Endothelial cell of umbilical vein (primary cell): ENCODE results near the gene MRM1. TPM values are rescaled to one million over a fixed set of nuclear protein-coding genes. Genes with fewer than 3 reads are reported as not detected.

Experiments
- BruUV-seq: library from RNA; stranded (reverse); fragments of 400-500 nt; replicated peaks from 2 replicates; lab custom pipeline; 2021; lab: Mats Ljungman, UMichigan
- CTCF ChIA-PET: fragments of 300-600, 350-600 bp; sonication (Branson Sonifier 250); formaldehyde crosslinking; loops from one replicate; lab custom pipeline; 2021; ENCODE audit warnings: antibody characterized with exemption, inconsistent platforms; lab: Charles Lee
- POLR2A ChIA-PET: fragments of 300-600, 350-600 bp; sonication (Branson Sonifier 250); formaldehyde crosslinking; loops from one replicate; lab custom pipeline; 2021; ENCODE audit warnings: antibody characterized with exemption, inconsistent platforms; lab: Charles Lee
- DNase-seq: peaks from one replicate; pipeline ENCODE4 v3.0.0-alpha.2; 2011; ENCODE audit warnings: low read depth, low spot score
- FAIRE-seq: peaks from 2 replicates; lab custom pipeline; 2011; peaks lifted over from hg19 to GRCh38; lab: Jason Lieb, UNC
- H2AFZ ChIP-seq: 2 replicates; pipeline ENCODE4 v1.6.0; 2012; ENCODE audit warnings: low read depth, low read length, control low read depth, inconsistent platforms
- H3K27ac ChIP-seq: 2 replicates; pipeline ENCODE4 v1.5.1; 2011; ENCODE audit warnings: low read depth, mild to moderate bottlenecking, control low read depth, low read length, moderate library complexity; ENCODE audit not compliant: insufficient read depth
- H3K27me3 ChIP-seq, 2 experiments: 2 replicates each; pipeline versions ENCODE4 v1.6.0 to v1.6.1; 2011; ENCODE audit warnings: low read length in 2 of 2, mixed read lengths in 1 of 2; ENCODE audit not compliant: control insufficient read depth in 2 of 2, insufficient read depth in 2 of 2
- H3K36me3 ChIP-seq, 2 experiments: 2 replicates in 1 of 2; 3 replicates in 1 of 2; pipeline ENCODE4 v1.5.1; 2011; ENCODE audit warnings: low read length in 2 of 2, mild to moderate bottlenecking in 1 of 2, moderate library complexity in 1 of 2; ENCODE audit not compliant: control insufficient read depth in 2 of 2, insufficient read depth in 2 of 2; ENCODE audit errors: extremely low read depth in 1 of 2
- H3K4me1 ChIP-seq: 3 replicates; pipeline ENCODE4 v1.5.1; 2011; ENCODE audit warnings: mild to moderate bottlenecking, low read length; ENCODE audit not compliant: control insufficient read depth, insufficient read depth; ENCODE audit errors: extremely low read depth
- H3K4me2 ChIP-seq: 2 replicates; pipeline ENCODE4 v1.6.1; 2011; ENCODE audit warnings: low read length, control low read depth, mixed read lengths; ENCODE audit not compliant: insufficient read depth
- H3K4me3 ChIP-seq, 3 experiments: fragments of 200-600 bp in 1 of 3; sonication (generic), shearing (Covaris generic) in 1 of 3; replicated peaks in 1 of 3; 2 replicates each; pipeline ENCODE4 v1.5.1; 2011 to 2016; ENCODE audit warnings: control low read depth in 3 of 3, low read length in 3 of 3, mild to moderate bottlenecking in 2 of 3, inconsistent platforms in 1 of 3, low read depth in 1 of 3, moderate library complexity in 1 of 3; ENCODE audit not compliant: insufficient read depth in 1 of 3
- H3K79me2 ChIP-seq: 2 replicates; pipeline ENCODE4 v1.6.0; 2012; ENCODE audit warnings: low read length, inconsistent platforms; ENCODE audit not compliant: control insufficient read depth, insufficient read depth
- H3K9ac ChIP-seq: replicated peaks from 2 replicates; pipeline ENCODE3; 2011; ENCODE audit warnings: low read length, control low read depth; ENCODE audit not compliant: insufficient read depth; ENCODE audit errors: extremely low read depth
- H3K9me1 ChIP-seq: replicated peaks from 3 replicates; pipeline ENCODE4 v1.6.0; 2011; ENCODE audit warnings: mild to moderate bottlenecking, low read length; ENCODE audit not compliant: control insufficient read depth, insufficient read depth; ENCODE audit errors: extremely low read depth
- H3K9me3 ChIP-seq: replicated peaks from 2 replicates; pipeline ENCODE4 v1.5.1; 2012; ENCODE audit warnings: low read length, inconsistent platforms; ENCODE audit not compliant: control insufficient read depth, insufficient read depth
- H4K20me1 ChIP-seq: replicated peaks from 2 replicates; pipeline ENCODE3; 2011; ENCODE audit warnings: mild to moderate bottlenecking, low read length; ENCODE audit not compliant: control insufficient read depth, insufficient read depth; ENCODE audit errors: extremely low read depth
- EZH2 ChIP-seq: IDR thresholded peaks from 2 replicates; pipeline ENCODE4 v1.6.1; 2012; ENCODE audit warnings: borderline replicate concordance, low read depth, mild to moderate bottlenecking, moderate library complexity, low read length, inconsistent platforms; ENCODE audit not compliant: severe bottlenecking
- FOS ChIP-seq: IDR thresholded peaks from 2 replicates; pipeline ENCODE4 v1.6.1; 2011; ENCODE audit warnings: mild to moderate bottlenecking, low read length, moderate library complexity, borderline replicate concordance; ENCODE audit not compliant: insufficient read depth
- GATA2 ChIP-seq: IDR thresholded peaks from 2 replicates; pipeline ENCODE4 v1.7.0; 2011; ENCODE audit warnings: low read depth, mild to moderate bottlenecking, moderate library complexity, mixed read lengths, low read length; ENCODE audit not compliant: insufficient read length, insufficient read depth
- JUN ChIP-seq: IDR thresholded peaks from 2 replicates; pipeline ENCODE4 v1.6.1; 2011; ENCODE audit warnings: borderline replicate concordance, low read depth; ENCODE audit not compliant: insufficient read length, insufficient read depth
- MYC ChIP-seq: IDR thresholded peaks from one replicate; pipeline ENCODE4 v1.6.1; 2011; ENCODE audit warnings: mild to moderate bottlenecking, low read depth, low read length
- POLR2A ChIP-seq: IDR thresholded peaks from 2 replicates; pipeline ENCODE4 v1.6.1; 2012; ENCODE audit warnings: low read depth, mild to moderate bottlenecking, control low read depth, low read length
- POLR2AphosphoS5 ChIP-seq: IDR thresholded peaks from 2 replicates; pipeline ENCODE4 v1.6.1; 2012; ENCODE audit warnings: low read depth, mild to moderate bottlenecking, control low read depth, low read length, moderate library complexity; ENCODE audit not compliant: insufficient read depth
- dilution Hi-C: fragments of 300-500 bp; cut with MboI; formaldehyde crosslinking; loops from one replicate; pipeline ENCODE4 v1.15.0; 2019; ENCODE audit warnings: low sequenced_read_pairs; ENCODE audit not compliant: extremely low pct_ligation_motif_present
- intact Hi-C: fragments of 100-400 bp; cut with micrococcal nuclease; formaldehyde crosslinking; loops from one replicate; pipeline ENCODE4 v1.10.0; 2022
- polyA plus RNA-seq, 4 experiments: library from polyadenylated mRNA; depleted of rRNA in 3 of 4; stranded (reverse) in 3 of 4; unstranded in 1 of 4; fragments of >200 nt; gene quantifications; 2 replicates each; pipeline versions ENCODE4 v1.2.1 to v1.2.3, GENCODE V29; 2011 to 2012; ENCODE audit warnings: missing spikeins in 1 of 4
- total RNA-seq: library from RNA; stranded (reverse); gene quantifications from 2 replicates; pipeline ENCODE4 v1.2.3, GENCODE V29; 2021
- TF ChIP-seq, protein P1 (sequence below), 2 donors: IDR thresholded peaks; 1 replicate in 1 of 2; 2 replicates in 1 of 2; pipeline ENCODE4 v1.5.1; 2011; ENCODE audit warnings: low read length in 2 of 2, mild to moderate bottlenecking in 2 of 2, moderate library complexity in 2 of 2, control low read depth in 1 of 2, inconsistent platforms in 1 of 2, low read depth in 1 of 2; ENCODE audit not compliant: insufficient read depth in 1 of 2; ENCODE audit errors: extremely low read depth in 1 of 2
- TF ChIP-seq, protein P2 (sequence below): IDR thresholded peaks from 2 replicates; pipeline ENCODE4 v1.6.1; 2011; ENCODE audit not compliant: insufficient read depth, insufficient read length

Gene MRM1
- total and polyA plus RNA-seq, 2 donors (not counting 3 experiments of a cell fraction or from before 2014, with no cell fraction given): 3.7 to 5.9 TPM

DNA sequence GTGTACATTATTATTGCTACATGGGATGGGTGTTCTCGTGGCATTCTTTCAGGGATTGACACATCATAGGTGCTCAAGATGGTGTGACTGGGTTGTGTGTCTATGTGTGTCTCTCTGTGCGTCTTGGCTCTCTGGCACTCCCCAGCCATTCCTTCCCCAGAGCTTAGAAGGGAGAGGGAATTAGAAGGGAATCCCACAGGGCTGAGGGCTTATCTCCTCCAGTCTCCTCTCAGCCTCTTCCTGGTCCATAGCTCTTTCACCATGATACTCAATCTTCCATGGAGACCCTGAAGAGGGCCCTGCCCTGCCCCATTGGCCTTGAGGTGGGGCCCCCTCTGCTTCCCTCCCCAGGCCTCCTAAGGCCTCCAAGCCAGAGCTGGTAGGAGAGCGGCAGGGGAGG, 52.0 kb downstream of the MRM1 start:
- H4K20me1 ChIP-seq: no peaks in the 10 kb centered on the region
- no peaks in the 10 kb centered on the region for H3K4me1 ChIP-seq
- FAIRE-seq (no peak), DNase-seq (no peak)
- peaks cover 16 to 22% of the 10 kb centered on the region in 2 experiments for H3K27me3 ChIP-seq
- ChIA-PET POLR2A (no interaction called here), CTCF (no interaction called here)
- H3K9me1 ChIP-seq: no peaks in the 10 kb centered on the region
- intact Hi-C loops (no loop called here), dilution Hi-C loops (loop anchor here (25.0 kb wide), 1 partner anchor 409 kb away; no protein-coding TSS in a partner anchor)
- TF ChIP-seq, protein P1, sequence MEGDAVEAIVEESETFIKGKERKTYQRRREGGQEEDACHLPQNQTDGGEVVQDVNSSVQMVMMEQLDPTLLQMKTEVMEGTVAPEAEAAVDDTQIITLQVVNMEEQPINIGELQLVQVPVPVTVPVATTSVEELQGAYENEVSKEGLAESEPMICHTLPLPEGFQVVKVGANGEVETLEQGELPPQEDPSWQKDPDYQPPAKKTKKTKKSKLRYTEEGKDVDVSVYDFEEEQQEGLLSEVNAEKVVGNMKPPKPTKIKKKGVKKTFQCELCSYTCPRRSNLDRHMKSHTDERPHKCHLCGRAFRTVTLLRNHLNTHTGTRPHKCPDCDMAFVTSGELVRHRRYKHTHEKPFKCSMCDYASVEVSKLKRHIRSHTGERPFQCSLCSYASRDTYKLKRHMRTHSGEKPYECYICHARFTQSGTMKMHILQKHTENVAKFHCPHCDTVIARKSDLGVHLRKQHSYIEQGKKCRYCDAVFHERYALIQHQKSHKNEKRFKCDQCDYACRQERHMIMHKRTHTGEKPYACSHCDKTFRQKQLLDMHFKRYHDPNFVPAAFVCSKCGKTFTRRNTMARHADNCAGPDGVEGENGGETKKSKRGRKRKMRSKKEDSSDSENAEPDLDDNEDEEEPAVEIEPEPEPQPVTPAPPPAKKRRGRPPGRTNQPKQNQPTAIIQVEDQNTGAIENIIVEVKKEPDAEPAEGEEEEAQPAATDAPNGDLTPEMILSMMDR (IDR thresholded peaks at IDR 0.05; ENCODE audit: extremely low read depth in 1 of 2, insufficient read depth in 1 of 2, low read depth in 1 of 2, low read length in 2 of 2): no peak
- H2AFZ ChIP-seq: no peak overlapping the region
- no peaks in the 10 kb centered on the region for H3K9me3 ChIP-seq
- no peak overlapping the region for H3K27ac ChIP-seq
- H3K4me2 ChIP-seq: no peak overlapping the region
- BruUV-seq: no TSS peak
- H3K36me3 ChIP-seq: no peaks in the 10 kb centered on the region
- no peak overlapping the region for H3K4me3 ChIP-seq
- H3K9ac ChIP-seq: no peak overlapping the region
- H3K79me2 ChIP-seq: no peaks in the 10 kb centered on the region

DNA sequence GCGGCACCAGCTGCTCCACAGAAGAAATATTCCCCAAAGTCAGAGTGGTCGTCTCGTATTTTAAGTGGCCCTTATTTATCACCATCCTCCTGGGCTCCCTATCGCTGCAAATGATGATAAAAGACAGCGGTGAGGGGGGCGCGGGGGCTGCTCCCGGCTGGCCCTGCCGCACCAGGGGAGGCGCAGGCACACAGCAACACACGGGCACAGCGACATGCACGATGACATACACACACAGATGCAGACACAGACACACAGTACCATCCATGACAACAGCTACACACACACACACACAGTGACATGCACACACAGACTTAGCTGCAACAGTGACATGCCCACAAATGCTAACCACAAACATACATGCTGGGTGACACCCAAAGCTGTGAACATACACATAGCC, 52.5 kb downstream of the MRM1 start:
- intact Hi-C loops (no loop called here), dilution Hi-C loops (loop anchor here (25.0 kb wide), 1 partner anchor 408 kb away; no protein-coding TSS in a partner anchor)
- no TSS peak for BruUV-seq
- Histone ChIP-seq H3K4me2 (no peak overlapping the region), H3K4me1 (no peaks in the 10 kb centered on the region), H4K20me1 (no peaks in the 10 kb centered on the region), H3K9me1 (no peaks in the 10 kb centered on the region), H3K9ac (no peak overlapping the region), H3K36me3 (no peaks in the 10 kb centered on the region), H3K9me3 (no peaks in the 10 kb centered on the region), H3K27me3 (peaks cover 14 to 22% of the 10 kb centered on the region in 2 experiments), H3K4me3 (no peak overlapping the region), H3K79me2 (no peaks in the 10 kb centered on the region), H3K27ac (no peak overlapping the region), H2AFZ (no peak overlapping the region)
- DNase-seq (no peak), FAIRE-seq (no peak)
- TF ChIP-seq, protein P2, sequence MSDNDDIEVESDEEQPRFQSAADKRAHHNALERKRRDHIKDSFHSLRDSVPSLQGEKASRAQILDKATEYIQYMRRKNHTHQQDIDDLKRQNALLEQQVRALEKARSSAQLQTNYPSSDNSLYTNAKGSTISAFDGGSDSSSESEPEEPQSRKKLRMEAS: no peak
- TF ChIP-seq JUN (no peak), FOS (no peak), EZH2 (no peak), GATA2 (no peak), MYC (no peak), POLR2A (no peak), POLR2AphosphoS5 (no peak)
- TF ChIP-seq, protein P1 (IDR thresholded peaks at IDR 0.05; ENCODE audit: extremely low read depth in 1 of 2, insufficient read depth in 1 of 2, low read depth in 1 of 2, low read length in 2 of 2): no peak
- ChIA-PET POLR2A (no interaction called here), CTCF (interaction anchor here (0.7 kb wide), 1 partner anchor 394 kb away, joined by 4 read pairs; no protein-coding TSS in a partner anchor)
